HG03520 (cell line): ENCODE data around the gene ECT2.
"Not testable (repeated sequence)": the region's sequence is repeated elsewhere in the genome, so short reads cannot be mapped to it uniquely, and the experiment has no call there.

Experiments
- ATAC-seq: cut with Tn5 transposase; IDR thresholded peaks from one replicate; pipeline ENCODE4 v1.9.1; 2021; ENCODE audit warnings: mild to moderate bottlenecking, moderate library complexity; ENCODE audit not compliant: unreplicated experiment

ECT2 gene

DNA sequence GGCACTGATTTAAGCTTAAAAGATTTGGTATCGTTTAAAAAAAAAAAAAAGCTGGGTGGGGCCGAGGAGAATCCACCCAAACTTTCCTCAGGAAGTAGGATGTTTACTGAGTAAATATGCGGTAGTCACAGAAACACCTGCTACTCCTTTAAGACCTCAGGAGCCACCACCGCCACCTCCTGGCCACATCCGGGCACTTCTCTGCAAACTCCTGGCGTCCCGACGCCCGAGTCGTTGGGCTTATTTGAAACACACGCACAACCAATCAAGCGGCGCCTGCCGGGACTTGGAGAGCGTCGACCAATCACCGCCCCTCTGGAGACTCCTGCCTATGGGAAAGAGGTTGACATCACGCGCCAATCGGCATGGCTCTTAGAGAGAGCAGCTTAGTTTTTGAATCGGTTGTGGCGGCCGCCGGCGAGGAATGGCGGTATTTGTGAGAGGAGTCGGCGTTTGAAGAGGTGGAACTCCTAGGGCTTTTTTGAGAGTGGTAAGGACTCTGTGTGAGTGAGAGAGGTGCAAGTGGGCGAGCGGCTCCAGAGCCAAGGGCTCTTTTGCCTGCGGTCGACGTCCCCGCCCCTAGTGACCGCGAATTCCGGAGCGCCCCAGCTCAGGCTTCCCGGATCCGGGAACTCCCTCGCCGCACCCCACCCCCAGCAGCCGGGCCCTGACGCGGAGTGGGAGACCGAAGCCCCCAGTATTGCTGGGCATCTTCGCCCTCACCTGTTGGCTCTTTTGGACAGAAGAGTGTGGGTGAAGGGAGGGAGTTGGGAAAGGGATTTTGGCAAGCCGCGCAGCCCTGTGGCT is at the start of gene ECT2:
Gene ECT2 (plus strand): TSS at position 359 of the 807 bp plus-strand sequence. CDS start 3,805 bp downstream, outside the sequence.
- ATAC-seq = peak; percentile 96

DNA sequence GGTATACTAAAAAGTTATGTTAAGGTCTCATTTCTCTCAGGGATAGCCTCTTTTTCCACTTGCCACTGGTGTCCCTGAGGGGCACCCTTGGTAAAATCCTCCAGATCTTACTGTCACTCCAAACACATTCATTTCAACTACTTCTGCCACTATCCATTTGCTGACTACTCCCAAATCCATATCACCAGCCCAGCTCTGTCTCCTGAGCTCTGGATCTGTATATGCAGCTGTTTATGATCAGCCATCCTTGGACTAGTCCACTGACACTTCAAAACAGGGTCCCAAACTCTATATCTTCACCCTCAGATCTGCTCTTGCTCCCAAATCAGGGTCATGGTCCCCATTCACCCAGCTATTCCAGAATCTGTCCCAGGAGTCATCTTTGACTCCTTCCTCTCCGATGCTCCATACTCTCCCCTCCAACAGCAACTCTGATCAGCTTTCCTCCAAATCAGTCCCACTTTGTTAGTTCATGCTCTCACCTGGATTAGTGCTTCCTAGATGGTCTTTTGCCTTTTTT is 49.5 kb upstream of the ECT2 start:
- ATAC-seq = no peak

DNA sequence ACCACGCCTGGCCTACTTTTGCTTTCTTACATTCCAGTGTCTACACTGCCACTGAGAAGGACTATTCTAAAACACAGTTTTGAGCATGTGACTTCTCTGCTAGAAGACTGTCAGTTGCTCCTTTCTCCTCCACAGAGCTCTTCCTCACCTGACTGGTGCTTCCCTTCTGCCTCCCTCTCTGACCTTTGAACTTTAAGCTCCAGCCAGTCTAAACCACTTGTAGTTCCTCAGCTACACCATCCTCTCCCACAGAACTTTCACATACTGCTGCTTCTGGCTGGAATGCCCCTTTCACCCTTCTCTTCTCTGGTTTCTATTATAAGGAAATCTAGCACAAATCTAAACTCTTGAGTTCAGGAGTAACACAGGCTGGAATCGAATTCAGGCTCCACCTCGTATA is 48.8 kb upstream of the ECT2 start:
- ATAC-seq = no peak

DNA sequence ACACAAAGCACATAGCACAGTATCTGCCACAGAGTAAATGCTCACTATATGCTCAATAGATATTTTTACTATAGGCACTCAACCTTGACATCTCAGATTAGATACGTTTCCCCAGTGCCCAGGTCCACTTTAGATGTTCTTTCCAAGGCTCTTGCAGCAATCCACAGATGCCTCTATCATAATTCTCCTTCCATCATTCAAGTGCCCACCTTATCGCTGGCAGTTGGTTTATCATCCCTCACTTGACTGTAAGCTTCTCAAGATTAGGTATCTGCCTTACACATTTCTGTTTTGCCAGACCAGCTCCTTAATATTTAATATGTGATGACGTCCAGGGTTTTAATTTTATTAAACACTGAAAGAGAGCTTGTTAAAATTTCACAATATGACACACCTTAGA is 48.3 kb upstream of the ECT2 start:
- ATAC-seq = no peak

DNA sequence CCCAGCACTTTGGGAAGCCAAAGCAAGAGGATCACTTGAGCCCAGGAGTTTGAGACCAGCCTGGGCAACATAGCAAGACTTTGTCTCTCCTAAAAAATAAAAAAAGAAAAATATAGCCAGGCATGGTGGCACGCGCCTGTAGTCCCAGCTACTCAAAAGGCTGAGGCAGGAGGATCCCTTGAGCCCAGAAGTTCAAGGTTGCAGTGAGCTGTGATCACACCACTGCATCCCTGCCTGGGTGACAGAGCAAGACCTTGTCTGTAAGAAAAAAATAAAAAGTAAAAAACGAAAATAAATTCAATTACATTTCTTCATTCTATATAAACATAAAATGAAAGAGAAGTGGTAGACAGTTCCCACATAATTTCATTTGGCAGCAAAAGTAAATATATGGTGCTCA is 47.8 kb upstream of the ECT2 start:
- ATAC-seq = not testable (repeated sequence)

- ATAC-seq = no peak
Observed at GRCh38 chr3:172704001-172704400, 46.5 kb upstream of the ECT2 start.

DNA sequence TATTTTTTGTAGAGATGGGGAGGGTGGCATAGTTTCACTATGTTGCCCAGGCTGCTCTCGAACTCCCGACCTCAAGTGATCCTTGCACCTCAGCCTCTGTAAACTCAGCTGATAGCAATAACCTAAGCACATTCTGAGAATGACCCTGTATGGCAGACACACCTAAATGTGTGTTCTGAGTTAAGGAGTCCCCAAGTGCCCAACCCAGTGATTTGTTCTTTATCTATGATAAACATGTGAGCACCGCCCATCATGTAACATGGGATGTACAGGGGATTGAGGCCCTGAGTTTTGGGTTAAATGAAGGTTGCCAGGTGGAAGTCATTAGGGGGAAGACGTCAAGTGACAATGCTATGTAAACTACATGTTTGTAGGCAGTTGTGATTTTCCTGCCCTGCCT is 45.4 kb upstream of the ECT2 start:
- no peak for ATAC-seq

- ATAC-seq = no peak
Observed at GRCh38 chr3:172707030-172707429, 43.5 kb upstream of the ECT2 start.

- ATAC-seq = no peak
Observed at GRCh38 chr3:172707967-172708366, 42.6 kb upstream of the ECT2 start.

GRCh38 chr3:172708921-172709773 is 41.4 kb upstream of the ECT2 start:
- no peak for ATAC-seq

DNA sequence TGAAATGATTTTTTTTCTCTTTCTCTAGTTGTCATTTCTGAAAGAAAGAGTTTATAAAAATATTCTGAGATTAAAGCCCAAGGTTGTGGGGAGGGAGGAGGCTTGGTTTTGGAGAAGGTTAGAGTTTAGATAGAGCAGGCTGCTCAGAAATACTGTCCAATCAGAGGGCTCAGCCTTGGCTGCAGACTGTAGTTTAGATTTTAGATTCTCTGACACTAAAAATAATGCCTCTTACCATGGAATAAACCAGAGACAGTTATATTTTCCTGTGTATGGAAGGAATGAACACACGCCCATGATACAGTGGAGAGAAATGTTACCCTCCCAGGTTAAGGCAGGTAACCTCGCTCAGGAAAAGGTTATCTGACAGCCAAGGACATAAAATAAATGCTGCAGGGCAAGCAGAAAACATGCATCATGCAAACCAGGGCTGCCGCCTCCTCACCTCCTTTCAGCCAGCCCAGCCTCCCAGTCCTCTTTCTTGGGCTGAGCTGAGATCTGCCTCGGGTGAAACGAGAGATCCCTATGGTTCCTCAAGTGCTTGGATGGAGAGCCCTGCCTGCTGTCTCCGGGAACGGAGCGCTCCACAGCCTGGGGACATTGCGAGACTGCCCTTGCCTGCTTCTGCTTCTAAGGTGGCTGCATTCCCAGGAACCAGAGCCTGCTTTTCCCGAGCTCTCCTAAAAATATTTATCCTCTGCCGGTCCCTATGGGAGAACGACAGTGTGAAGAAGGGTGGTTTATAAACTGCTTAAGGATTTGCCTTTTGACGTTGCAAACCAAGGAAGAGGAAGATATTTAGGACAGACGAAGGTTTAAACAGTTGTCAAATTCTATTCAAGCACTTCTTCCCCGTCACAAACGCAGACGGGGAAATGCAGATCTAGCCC is 40.5 kb upstream of the ECT2 start:
- ATAC-seq = no peak

GRCh38 chr3:172710664-172711453 is 39.7 kb upstream of the ECT2 start, which contains the start of gene NCEH1:
NCEH1 (minus strand) TSS chr3:172711067; CDS start chr3:172710984, 83 bp downstream.
- ATAC-seq = peak; percentile 100

DNA sequence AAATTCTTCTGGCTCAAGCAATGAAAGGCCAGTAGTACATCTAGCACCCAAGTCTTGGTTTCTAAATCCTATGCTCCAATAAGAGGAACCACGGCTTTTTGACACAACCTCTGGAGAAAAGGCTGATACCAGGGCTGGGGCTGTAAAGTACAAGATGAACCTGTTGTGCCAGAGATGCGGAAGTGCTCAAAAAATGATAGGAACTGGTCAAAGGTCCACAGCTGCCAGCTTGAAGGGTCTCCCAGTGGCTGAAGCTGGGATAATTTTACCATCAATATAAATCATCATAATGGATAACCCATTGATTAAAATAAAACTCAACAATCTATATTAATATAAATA is 39.1 kb upstream of the ECT2 start:
- no peak for ATAC-seq

GRCh38 chr3:172713316-172713715 is 37.2 kb upstream of the ECT2 start:
- no peak for ATAC-seq

- no peak for ATAC-seq
Observed at GRCh38 chr3:172716476-172716875, 34.0 kb upstream of the ECT2 start.

- peak; percentile 67 for ATAC-seq
Observed at GRCh38 chr3:172717493-172718088, 32.9 kb upstream of the ECT2 start.

DNA sequence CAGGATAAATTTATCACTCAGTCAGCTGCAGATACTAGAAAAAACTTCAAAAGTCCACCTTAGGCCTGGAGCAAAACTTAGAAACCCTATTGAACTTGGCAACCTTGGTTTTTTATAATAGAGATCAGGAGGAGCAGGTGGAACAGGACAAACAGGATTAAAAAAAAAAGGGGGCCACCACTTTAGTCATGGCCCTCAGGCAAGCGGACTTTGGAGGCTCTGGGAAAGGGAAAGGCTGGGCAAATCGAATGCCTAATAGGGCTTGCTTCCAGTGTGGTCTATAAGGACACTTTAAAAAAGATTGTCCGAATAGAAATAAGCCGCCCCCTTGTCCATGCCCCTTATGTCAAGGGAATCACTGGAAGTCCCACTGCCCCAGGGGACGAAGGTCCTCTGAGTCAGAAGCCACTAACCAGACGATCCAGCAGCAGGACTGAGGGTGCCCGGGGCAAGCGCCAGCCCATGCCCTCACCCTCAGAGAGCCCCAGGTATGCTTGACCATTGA is 27.9 kb upstream of the ECT2 start:
- not testable (repeated sequence) for ATAC-seq

- ATAC-seq = no peak
Observed at GRCh38 chr3:172726380-172726779, 24.1 kb upstream of the ECT2 start.

DNA sequence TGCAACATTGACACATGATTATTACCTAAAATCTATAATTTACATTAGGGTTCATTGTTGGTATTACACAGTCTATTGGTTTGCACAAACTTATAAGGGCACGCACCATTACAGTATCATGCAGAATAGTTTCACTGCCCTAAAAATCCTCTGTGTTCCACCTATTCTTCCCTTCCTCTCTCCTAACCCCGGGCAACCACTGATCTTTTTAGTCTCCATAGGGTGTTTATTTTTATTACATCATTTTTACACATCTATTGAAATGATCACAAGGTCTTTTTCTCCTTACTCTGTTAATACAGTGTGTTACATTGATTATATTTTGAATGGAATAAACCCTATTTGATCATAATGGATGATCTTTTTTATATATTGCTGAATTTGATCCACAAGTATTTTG is 15.5 kb upstream of the ECT2 start:
- ATAC-seq = no peak
